K562 (cell line): ENCODE results near the gene KLHL18. TPM values are rescaled to one million over a fixed set of nuclear protein-coding genes. Genes with fewer than 3 reads are reported as not detected.

Source experiments
- BRD4 ChIP-seq: fragments of 200-600 bp; sonication (generic); IDR thresholded peaks from 2 replicates; pipeline ENCODE4 v1.6.1; 2017; ENCODE audit warnings: inconsistent platforms
- CC2D1A ChIP-seq: fragments of 450-650 bp; IDR thresholded peaks from 2 replicates; pipeline ENCODE4 v1.6.1; 2017; ENCODE audit warnings: mild to moderate bottlenecking
- ERF ChIP-seq: fragments of 450-650 bp; formaldehyde crosslinking; IDR thresholded peaks from 2 replicates; pipeline ENCODE4 v1.4.0; 2020; ENCODE audit warnings: mild to moderate bottlenecking, mixed read lengths
- IFI16 ChIP-seq: fragments of 250-450 bp; sonication (Bioruptor Pico); IDR thresholded peaks from 2 replicates; pipeline ENCODE4 v2.1.2; 2022; ENCODE audit warnings: mild to moderate bottlenecking, inconsistent platforms
- KDM1A ChIP-seq, 2 experiments: fragments of 450-650 bp; IDR thresholded peaks; 2 replicates each; pipeline ENCODE4 v1.6.1; 2016; ENCODE audit warnings: mild to moderate bottlenecking in 2 of 2
- PTRF ChIP-seq: fragments of 450-650 bp; IDR thresholded peaks from 2 replicates; pipeline ENCODE4 v1.6.1; 2016; ENCODE audit warnings: mild to moderate bottlenecking, missing genetic modification characterization, missing compliant biosample characterization
- SIX5 ChIP-seq, 2 experiments: IDR thresholded peaks; 2 replicates each; pipeline ENCODE4 v1.6.1; 2011; ENCODE audit warnings: low read length in 2 of 2, borderline replicate concordance in 1 of 2, low read depth in 1 of 2, mild to moderate bottlenecking in 1 of 2, moderate library complexity in 1 of 2; ENCODE audit not compliant: insufficient read depth in 1 of 2
- TBL1XR1 ChIP-seq, 2 experiments: IDR thresholded peaks; 2 replicates each; pipeline ENCODE4 v1.6.1; 2012; ENCODE audit warnings: improper control_type of control experiment in 2 of 2, low read length in 2 of 2, mild to moderate bottlenecking in 1 of 2
- VEZF1 ChIP-seq: fragments of 200-800 bp; sonication (Bioruptor generic); IDR thresholded peaks from 2 replicates; pipeline ENCODE4 v1.6.1; 2017; ENCODE audit warnings: missing genetic modification characterization, missing compliant biosample characterization
- ZNF134 ChIP-seq: fragments of 250-450 bp; sonication (Bioruptor Pico); conservative IDR thresholded peaks from 2 replicates; pipeline ENCODE4 v1.4.0; 2020
- ZNF175 ChIP-seq: fragments of 200-800 bp; sonication (Bioruptor generic); IDR thresholded peaks from 2 replicates; pipeline ENCODE4 v1.6.1; 2016; ENCODE audit warnings: low read depth, mild to moderate bottlenecking, missing genetic modification characterization, missing compliant biosample characterization
- ZNF41 ChIP-seq: fragments of 250-450 bp; sonication (Bioruptor Pico); conservative IDR thresholded peaks from 2 replicates; pipeline ENCODE4 v1.4.0; 2020; ENCODE audit warnings: mild to moderate bottlenecking
- ZNF778 ChIP-seq: fragments of 450-650 bp; formaldehyde crosslinking; IDR thresholded peaks from 2 replicates; pipeline ENCODE4 v1.4.0; 2020; ENCODE audit warnings: mild to moderate bottlenecking, moderate library complexity
- polyA plus RNA-seq, 8 experiments: library from polyadenylated mRNA; depleted of rRNA in 4 of 8; stranded (reverse) in 5 of 8; unstranded in 3 of 8; fragments of >200 nt; fragmentation: Nextera tagmentation in 2 of 8; fragmentation: Illumina TruSeq in 1 of 8; extraction: Ambion mirVana in 2 of 8; extraction: Trizol in 1 of 8; gene quantifications; 2 replicates each; pipeline versions ENCODE4 v1.2.1 to v1.2.3, GENCODE V29; 2011 to 2014; ENCODE audit warnings: inconsistent platforms in 1 of 8, missing spikeins in 1 of 8
- total RNA-seq, 7 experiments: library from RNA; depleted of rRNA in 6 of 7; stranded (reverse); fragments of >200 nt in 6 of 7; fragmentation: Illumina TruSeq in 2 of 7; extraction: Trizol in 2 of 7; gene quantifications; 2 replicates each; pipeline versions ENCODE4 v1.2.1 to v1.2.3, GENCODE V29; 2011 to 2021; ENCODE audit warnings: low replicate concordance in 1 of 7
- TF ChIP-seq, protein P1 (sequence below), 2 experiments: fragments of 450-650 bp in 1 of 2; sonication (generic) in 1 of 2; formaldehyde crosslinking in 1 of 2; IDR thresholded peaks; 2 replicates each; pipeline versions ENCODE4 v1.7.1 to v1.9.0; 2016 to 2022; ENCODE audit warnings: inconsistent platforms in 1 of 2, mild to moderate bottlenecking in 1 of 2, missing genetic modification reagents in 1 of 2
- TF ChIP-seq, protein P2 (sequence below): sonication (generic); formaldehyde crosslinking; IDR thresholded peaks from 2 replicates; pipeline ENCODE4 v1.4.0; 2020; ENCODE audit warnings: mild to moderate bottlenecking, missing genetic modification reagents

The KLHL18 gene
- total and polyA plus RNA-seq, 9 of the 15 experiments (the other 6 are each of a cell fraction or from before 2014, with no cell fraction given) = 26.7 to 97.5 (median 48.7) TPM

GRCh38 chr3:47266709-47267489 lies 15.8 kb upstream of the KLHL18 start (continued):
- TF ChIP-seq, protein P1, sequence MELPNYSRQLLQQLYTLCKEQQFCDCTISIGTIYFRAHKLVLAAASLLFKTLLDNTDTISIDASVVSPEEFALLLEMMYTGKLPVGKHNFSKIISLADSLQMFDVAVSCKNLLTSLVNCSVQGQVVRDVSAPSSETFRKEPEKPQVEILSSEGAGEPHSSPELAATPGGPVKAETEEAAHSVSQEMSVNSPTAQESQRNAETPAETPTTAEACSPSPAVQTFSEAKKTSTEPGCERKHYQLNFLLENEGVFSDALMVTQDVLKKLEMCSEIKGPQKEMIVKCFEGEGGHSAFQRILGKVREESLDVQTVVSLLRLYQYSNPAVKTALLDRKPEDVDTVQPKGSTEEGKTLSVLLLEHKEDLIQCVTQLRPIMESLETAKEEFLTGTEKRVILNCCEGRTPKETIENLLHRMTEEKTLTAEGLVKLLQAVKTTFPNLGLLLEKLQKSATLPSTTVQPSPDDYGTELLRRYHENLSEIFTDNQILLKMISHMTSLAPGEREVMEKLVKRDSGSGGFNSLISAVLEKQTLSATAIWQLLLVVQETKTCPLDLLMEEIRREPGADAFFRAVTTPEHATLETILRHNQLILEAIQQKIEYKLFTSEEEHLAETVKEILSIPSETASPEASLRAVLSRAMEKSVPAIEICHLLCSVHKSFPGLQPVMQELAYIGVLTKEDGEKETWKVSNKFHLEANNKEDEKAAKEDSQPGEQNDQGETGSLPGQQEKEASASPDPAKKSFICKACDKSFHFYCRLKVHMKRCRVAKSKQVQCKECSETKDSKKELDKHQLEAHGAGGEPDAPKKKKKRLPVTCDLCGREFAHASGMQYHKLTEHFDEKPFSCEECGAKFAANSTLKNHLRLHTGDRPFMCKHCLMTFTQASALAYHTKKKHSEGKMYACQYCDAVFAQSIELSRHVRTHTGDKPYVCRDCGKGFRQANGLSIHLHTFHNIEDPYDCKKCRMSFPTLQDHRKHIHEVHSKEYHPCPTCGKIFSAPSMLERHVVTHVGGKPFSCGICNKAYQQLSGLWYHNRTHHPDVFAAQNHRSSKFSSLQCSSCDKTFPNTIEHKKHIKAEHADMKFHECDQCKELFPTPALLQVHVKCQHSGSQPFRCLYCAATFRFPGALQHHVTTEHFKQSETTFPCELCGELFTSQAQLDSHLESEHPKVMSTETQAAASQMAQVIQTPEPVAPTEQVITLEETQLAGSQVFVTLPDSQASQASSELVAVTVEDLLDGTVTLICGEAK (IDR thresholded peaks at IDR 0.05) = no peak
- TF ChIP-seq, protein P1 (CRISPR knock-in tag; IDR thresholded peaks at IDR 0.05) = no peak
- TF ChIP-seq ZNF134 (CRISPR knock-in tag) = no peak
- TF ChIP-seq PTRF (tag) = no peak
- TF ChIP-seq ZNF175 (CRISPR knock-in tag) = 0 out of 2 replicates have a peak, but pooled peaks have one; percentile 14
- no peak for TF ChIP-seq ZNF778 (CRISPR knock-in tag)
- no peak for TF ChIP-seq ERF (CRISPR knock-in tag)
- no peak for TF ChIP-seq ZNF41
- TF ChIP-seq IFI16 (CRISPR knock-in tag) = no peak
- TF ChIP-seq, protein P2, sequence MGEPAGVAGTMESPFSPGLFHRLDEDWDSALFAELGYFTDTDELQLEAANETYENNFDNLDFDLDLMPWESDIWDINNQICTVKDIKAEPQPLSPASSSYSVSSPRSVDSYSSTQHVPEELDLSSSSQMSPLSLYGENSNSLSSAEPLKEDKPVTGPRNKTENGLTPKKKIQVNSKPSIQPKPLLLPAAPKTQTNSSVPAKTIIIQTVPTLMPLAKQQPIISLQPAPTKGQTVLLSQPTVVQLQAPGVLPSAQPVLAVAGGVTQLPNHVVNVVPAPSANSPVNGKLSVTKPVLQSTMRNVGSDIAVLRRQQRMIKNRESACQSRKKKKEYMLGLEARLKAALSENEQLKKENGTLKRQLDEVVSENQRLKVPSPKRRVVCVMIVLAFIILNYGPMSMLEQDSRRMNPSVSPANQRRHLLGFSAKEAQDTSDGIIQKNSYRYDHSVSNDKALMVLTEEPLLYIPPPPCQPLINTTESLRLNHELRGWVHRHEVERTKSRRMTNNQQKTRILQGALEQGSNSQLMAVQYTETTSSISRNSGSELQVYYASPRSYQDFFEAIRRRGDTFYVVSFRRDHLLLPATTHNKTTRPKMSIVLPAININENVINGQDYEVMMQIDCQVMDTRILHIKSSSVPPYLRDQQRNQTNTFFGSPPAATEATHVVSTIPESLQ (CRISPR knock-in tag) = no peak
- TF ChIP-seq KDM1A (IDR thresholded peaks at IDR 0.05) = peak; percentile 59 to 84; a peak in 3 of 4 replicates
- 0 out of 2 replicates have a peak, but pooled peaks have one; percentile 29 for TF ChIP-seq CC2D1A
- TF ChIP-seq VEZF1 (CRISPR knock-in tag) = peak; percentile 71
- peak; percentile 52 to 80; a peak in 3 of 4 replicates for TF ChIP-seq TBL1XR1 (IDR thresholded peaks at IDR 0.05; ENCODE audit: low read length in 2 of 2)
- no peak for TF ChIP-seq BRD4
- TF ChIP-seq SIX5 (IDR thresholded peaks at IDR 0.05; ENCODE audit: borderline replicate concordance in 1 of 2, insufficient read depth in 1 of 2, low read depth in 1 of 2, low read length in 2 of 2) = no peak
